ENCODE measurements around the gene FGR.
"Not testable (repeated sequence)": the region's sequence is repeated elsewhere in the genome, so short reads cannot be mapped to it uniquely, and the experiment has no call there.

FGR gene

GRCh38 chr1:27643600-27644368 is 8.8 kb upstream of the FGR start:
- Histone ChIP-seq H3K36me3 (no peaks in the 10 kb centered on the region), H3K27me3 (no peaks in the 10 kb centered on the region), H3K4me1 (no peaks in the 10 kb centered on the region), H3K4me3 (ENCODE audit: low read depth, low read length) (no peak overlapping the region), H3K9me3 (no peaks in the 10 kb centered on the region)
- peak; percentile 42 for DNase-seq
- peak; percentile 68 for TF ChIP-seq CTCF (IDR thresholded peaks at IDR 0.05; ENCODE audit: low read depth, low read length)

DNA sequence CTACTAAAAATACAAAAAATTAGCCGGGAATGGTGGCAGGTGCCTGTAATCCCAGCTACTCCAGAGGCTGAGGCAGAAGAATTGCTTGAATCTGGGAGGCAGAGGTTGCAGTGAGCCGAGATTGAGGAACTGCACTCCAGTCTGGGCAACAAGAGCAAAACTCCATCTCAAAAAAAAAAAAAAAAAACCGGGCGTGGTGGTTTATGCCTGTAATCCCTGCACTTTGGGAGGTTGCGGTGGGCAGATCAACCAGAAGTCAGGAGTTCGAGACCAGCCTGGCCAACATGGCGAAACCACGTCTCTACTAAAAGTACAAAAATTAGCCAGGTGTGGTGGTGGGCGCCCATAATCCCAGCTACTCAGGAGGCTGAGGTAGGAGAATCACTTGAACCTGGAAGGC is 5.5 kb upstream of the FGR start:
- not testable (repeated sequence) for H3K4me3 ChIP-seq (ENCODE audit: low read depth, low read length); DNase-seq; H3K4me1 ChIP-seq; H3K27me3 ChIP-seq; H3K9me3 ChIP-seq; H3K36me3 ChIP-seq

- TF ChIP-seq CTCF (IDR thresholded peaks at IDR 0.05; ENCODE audit: low read depth, low read length) = no peak
- Histone ChIP-seq H3K4me3 (ENCODE audit: low read depth, low read length) (no peak overlapping the region), H3K36me3 (no peaks in the 10 kb centered on the region), H3K9me3 (no peaks in the 10 kb centered on the region), H3K27me3 (no peaks in the 10 kb centered on the region), H3K4me1 (no peaks in the 10 kb centered on the region)
- no peak for DNase-seq
Measured at GRCh38 chr1:27638805-27639204, 3.8 kb upstream of the FGR start.

GRCh38 chr1:27638047-27638734 is 3.2 kb upstream of the FGR start:
- Histone ChIP-seq H3K27me3 (no peaks in the 10 kb centered on the region), H3K9me3 (no peaks in the 10 kb centered on the region), H3K4me3 (ENCODE audit: low read depth, low read length) (no peak overlapping the region), H3K4me1 (no peaks in the 10 kb centered on the region), H3K36me3 (no peaks in the 10 kb centered on the region)
- DNase-seq = no peak
- TF ChIP-seq CTCF (IDR thresholded peaks at IDR 0.05; ENCODE audit: low read depth, low read length) = no peak

GRCh38 chr1:27635396-27636142 is 584 bp upstream of the FGR start:
- DNase-seq = no peak
- H3K4me3 ChIP-seq (ENCODE audit: low read depth, low read length) = no peak overlapping the region
- H3K27me3 ChIP-seq = no peaks in the 10 kb centered on the region
- peaks cover 5% of the 10 kb centered on the region; the same call in 1 of the 2 replicates for H3K4me1 ChIP-seq
- H3K36me3 ChIP-seq = no peaks in the 10 kb centered on the region
- H3K9me3 ChIP-seq = no peaks in the 10 kb centered on the region
- TF ChIP-seq CTCF (IDR thresholded peaks at IDR 0.05; ENCODE audit: low read depth, low read length) = no peak

DNA sequence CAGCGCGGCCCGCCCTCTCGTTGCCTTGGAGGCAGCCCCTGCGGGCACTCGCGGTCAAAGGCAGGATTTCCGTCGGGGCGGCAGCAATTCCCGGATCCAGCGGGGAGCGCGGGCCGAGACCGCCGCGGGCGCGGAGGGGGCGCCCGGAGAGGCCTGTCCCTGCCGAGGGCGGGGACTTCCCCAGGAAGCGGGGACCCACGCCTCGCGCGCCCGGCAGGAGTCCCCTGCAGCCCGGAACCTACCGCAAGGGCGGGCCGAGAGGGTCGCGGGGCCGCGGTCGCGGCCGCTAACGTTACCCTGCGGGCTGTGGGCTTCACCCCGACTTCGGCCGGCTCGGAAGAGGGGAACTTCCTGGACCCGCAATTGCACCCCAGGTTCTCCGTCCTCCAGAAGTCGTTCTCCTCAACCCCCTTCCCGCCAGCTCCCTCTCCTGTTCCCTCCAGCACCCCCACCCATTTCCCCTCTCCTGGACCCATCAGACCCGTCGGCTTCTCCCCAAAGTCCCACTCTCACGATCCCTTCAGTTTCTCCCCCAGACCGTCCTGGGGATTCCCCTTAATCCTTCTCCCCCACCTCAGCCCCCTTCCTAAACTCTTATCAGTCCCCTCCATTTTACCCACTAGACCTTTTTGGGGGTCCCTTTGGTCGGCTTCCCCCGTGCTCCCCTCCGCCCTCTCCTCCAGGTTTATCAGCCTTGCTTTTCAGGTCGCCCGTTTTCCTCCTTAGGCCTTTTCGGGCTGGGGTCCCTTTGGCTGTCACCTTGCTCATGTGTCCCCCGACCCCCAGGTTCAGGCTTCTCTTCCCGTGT is 604 bp downstream of the FGR start:
- DNase-seq = peak; percentile 25
- TF ChIP-seq CTCF (IDR thresholded peaks at IDR 0.05; ENCODE audit: low read depth, low read length) = no peak
- Histone ChIP-seq H3K9me3 (no peaks in the 10 kb centered on the region), H3K4me3 (ENCODE audit: low read depth, low read length) (peak overlapping the region; percentile 37), H3K27me3 (no peaks in the 10 kb centered on the region), H3K4me1 (peaks cover 5% of the 10 kb centered on the region; the same call in 1 of the 2 replicates), H3K36me3 (no peaks in the 10 kb centered on the region)
